GM19351 (cell line): ENCODE results near the gene ABTB2.

Experiments
- ATAC-seq: cut with Tn5 transposase; IDR thresholded peaks from one replicate; pipeline ENCODE4 v1.9.1; 2021; ENCODE audit warnings: mild to moderate bottlenecking, moderate library complexity; ENCODE audit not compliant: unreplicated experiment

Gene ABTB2

DNA sequence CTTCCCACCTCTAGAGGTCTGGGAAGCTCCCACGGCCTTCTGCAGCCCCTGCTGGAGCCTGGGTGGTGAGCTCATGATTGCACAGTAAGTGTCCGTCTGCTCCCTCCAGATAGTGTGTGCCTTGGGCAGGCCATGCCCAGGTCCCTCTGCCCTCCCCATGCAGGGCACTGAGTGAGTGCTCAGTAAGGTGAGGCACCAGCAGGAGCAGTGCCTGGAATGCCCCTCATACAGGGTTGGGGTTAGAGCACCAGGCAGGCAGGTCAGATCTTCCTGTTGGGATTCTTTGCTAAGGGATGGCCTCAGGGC is 202.1 kb downstream of the ABTB2 start:
- ATAC-seq = no peak

DNA sequence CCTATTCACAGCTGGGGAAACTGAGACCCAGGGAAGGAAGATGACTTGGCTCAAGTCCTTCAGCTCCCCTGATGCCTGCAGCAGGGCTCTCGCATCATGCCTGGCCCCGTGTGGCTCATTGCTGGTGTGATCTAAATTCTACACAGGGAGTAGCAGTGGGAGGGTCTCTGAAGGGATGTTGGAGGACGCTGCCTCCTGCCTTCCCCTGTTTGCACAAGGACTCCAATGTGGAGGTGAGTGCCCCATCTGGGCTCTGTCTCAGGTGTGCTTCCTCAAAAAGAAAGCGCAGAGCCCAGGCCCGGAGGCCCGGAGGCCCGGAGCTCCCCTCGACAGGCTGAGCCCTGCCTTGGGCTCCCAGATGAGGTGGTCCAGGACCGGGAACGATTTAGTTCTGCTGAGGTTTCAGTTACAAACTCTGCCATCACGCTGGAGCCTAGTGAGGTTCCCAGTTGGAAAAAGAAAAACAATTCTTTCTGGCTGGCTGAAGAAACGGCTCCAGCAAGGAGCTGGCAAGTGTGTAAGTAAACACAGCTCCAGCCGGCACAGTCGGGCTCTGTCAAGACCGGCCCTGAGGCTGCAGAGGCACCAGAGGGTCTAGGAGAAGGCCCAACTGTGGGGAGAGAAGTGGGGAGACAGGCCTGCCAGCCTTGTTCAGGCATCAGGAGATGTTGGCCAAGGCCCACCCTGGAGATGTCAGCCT is 202.6 kb downstream of the ABTB2 start:
- no peak for ATAC-seq

DNA sequence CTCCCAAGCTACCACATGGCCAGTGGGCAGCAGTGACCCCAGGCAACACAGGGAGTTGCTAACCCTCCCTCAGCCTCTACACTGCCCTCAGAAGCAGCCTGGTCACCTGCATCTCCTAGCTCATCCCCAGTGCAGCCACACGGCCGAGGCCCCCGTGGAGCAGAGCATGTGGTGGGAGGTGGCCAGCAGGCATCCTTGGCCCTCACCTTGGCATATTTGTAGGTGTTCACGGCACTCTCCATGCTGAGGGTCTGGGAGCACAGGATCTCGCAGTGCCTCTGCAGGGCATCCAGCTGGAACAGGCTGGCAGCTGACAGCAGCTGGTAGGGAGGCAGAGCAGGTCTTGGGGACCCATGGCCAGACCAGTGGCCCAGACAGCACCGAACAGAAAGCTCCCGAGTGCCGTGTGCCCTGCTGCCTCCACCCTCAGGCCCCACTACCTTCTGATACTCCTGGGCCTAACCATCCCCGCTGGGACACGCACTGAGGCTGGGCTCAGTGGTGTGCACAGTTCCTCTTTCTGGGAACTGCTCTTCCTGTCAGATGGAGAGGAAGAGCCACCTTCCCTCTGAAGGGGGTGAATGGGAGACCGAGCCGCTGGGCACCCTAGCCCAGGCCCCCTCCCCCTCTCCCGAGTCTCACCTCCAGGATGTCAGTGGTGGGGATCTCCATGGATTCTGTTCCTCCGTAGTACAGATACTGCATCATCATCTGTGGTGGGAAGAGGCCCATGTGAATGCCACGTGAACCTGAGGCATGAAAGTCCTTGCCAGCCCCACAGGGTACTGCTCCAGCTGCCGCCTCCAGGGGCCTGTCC is 203.5 kb downstream of the ABTB2 start:
- ATAC-seq = peak; percentile 74

DNA sequence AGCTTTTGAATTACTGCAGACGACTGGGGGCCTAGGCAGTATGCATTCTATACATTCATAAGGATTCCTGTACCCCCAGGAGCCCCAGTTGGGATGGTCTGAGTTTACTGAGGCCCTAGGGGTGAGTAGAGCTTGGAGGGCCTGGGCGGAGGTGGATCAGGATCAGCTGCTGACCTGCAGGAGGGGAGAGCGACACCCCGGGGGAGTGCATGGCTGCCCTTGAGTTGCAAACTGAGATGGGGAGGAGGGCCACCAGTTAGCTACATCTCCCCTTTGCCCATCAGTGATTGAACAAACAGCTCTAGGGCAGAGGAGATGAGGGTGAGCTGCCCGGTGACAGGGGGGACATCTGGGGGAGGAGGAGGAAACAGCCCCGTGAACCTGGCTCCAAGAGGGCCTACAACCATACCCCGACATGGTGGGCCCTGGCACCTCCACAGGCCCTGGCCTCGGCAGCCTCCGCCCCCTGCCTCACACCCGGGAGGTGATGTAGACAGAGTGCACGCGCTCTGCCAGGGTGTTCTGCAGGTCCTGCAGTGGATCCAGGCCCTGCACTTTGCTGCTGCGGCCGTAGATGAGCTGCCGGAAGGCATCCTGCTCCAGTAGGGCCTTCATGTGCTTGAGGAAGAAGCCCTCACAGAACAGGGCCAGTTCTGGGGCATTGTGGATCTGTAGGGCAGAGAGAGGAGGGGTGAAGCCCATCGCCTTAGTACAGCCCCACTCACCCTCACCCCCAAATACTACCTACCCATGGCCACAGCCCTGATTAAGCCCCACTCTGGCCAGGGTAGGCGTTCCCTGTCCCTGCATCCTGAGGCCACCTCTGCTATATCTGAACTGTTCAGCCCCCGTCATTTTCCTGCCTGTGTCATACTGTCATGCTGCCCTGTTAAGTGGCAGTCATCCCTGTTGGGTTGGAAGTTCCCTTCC is 205.6 kb downstream of the ABTB2 start:
- ATAC-seq = no peak

DNA sequence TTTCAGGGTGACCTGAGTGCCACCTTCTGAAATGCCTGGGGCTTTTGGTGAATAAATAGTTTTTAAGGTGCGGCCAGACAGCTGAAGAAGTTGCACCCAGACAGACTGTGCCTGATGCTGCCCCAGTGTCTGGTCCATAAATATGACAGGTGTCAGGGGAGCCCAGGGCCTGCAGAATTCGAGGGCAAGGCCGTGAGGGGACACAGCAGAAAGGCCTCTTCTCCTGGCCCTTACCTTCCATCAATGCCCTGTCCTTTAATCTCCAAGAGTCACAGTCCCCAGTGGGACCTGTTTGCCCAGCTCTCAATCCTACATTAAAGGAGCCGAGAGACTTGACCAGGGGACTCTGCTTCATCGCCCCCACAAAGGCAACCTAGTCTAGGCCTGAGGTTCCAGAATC is 206.6 kb downstream of the ABTB2 start:
- no peak for ATAC-seq

DNA sequence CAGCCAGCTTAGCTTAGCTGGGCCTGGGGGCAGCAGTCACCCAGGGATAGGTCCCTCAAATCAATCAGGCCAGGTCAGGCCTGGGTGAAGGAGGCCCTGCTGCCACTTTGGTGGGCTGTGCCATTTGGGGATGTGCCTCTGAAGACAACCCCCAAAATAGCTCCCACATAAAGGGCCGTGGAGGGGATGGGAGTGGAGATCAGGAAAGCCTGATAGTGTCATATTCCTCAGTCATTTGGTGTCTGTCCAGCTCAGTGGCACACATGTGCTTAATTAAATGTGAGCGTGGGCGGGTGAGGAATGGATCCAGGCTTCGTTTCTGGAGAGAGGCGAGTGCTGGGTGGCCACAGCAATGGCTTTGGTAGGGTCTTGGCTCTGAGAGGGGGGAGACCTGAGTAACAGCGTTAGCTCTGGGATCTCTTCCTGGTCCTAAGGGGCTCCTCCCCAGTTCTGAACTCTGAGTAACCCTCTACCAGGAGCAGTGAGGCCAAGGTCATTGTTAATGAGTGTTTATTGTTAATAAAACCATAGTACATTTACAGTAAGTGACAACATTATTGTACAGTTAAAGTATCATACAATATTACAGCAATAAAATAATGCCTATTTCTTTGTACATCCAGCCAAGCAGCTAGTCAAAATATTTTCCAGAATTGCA is 207.2 kb downstream of the ABTB2 start:
- no peak for ATAC-seq

DNA sequence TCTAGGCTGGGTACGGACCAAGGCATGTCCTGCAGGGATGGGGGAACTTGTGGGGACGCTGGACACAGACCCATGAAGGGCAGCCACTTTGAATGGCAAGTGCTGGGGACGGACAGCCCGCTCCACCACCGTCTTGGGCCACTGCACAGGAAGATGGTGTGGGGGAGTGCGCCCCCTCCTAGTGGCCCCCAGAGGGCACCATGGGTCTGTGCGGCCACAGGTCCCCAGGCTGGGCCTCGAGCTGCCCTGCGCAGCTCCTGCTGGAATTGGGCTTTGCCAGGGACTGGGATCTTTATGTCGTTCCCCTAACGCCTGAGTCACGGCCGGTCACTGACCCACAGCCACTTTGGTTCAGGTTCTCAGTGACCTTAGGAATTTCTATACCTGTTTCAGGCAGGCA is 208.0 kb downstream of the ABTB2 start:
- ATAC-seq = no peak

- ATAC-seq = no peak
Observed at GRCh38 chr11:34149274-34149673, 208.5 kb downstream of the ABTB2 start.

DNA sequence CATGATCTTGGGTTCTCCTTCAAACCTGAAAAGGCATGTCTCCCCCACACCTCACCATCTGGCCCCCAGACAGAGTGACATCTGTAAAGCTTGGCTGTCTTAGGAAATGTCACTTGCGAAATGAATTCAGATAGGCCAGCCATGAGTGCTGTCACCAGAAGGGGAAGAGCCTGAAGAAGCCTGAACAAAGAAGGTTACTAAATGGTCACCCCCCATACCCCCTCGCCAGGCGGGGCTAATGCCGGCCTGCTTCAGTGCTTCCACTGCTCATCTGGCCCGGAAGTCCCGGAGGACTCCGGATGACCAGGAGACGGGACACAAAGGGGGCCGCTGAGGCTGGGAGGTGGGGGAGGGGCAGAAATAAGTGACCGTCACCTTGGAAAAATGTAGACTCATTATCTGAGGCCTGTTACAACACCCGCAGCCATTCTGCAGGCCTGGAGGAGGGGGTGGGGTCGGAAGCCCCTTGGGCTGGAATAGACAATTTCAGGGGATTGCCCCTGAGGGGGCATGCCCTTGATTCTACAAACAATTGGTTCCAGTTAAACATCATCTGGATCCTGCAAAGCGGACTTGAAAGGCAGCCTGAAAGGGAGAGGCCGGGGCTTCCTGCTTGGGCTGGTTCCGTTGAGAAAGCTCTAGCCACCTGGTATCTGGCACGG is 209.2 kb downstream of the ABTB2 start:
- no peak for ATAC-seq

DNA sequence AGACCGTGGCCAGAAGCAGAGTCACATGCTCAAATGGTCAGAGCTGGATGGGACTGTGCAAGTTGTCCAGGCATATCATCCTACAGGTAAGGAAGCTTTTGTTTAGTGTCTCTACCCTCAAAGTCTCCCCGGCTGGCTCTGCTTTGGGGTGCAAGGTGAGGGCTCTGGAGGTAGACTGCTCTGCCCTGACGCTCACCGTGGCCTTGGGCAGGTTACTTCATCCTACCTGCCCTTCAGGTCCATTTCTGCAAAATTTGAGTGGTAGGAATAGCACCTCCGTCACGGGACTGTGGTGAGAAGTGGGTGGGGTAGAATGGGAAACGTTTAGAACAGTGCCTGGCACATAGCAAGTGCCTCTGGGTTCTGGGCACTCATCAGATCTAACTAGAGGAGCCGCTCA is 210.2 kb downstream of the ABTB2 start:
- ATAC-seq = no peak

- no peak for ATAC-seq
Observed at GRCh38 chr11:34146866-34147265, 210.9 kb downstream of the ABTB2 start.

DNA sequence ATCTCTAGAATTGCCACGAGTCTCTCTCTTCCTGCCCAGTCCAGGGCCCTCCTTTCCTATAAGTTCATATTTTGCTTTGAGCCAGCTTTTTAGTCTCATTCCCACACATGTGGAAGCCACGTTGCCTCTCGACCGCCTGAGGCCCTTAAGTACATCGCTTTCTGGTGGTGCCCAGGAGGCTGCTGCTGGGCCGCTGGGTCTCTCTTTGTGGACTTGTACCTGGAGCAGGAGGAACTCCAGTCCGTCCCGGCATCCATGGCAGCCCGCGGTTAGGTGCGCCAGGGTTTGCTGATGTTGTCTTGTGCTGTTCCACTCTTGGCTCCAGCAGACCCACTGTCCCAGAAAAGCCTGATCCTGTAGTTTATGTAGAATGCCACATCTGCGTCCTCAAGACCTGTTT is 211.4 kb downstream of the ABTB2 start:
- no peak for ATAC-seq

- peak; percentile 52 for ATAC-seq
Observed at GRCh38 chr11:34145847-34146381, 211.9 kb downstream of the ABTB2 start.

- ATAC-seq = peak; percentile 83
Observed at GRCh38 chr11:34145073-34145472, 212.7 kb downstream of the ABTB2 start.

DNA sequence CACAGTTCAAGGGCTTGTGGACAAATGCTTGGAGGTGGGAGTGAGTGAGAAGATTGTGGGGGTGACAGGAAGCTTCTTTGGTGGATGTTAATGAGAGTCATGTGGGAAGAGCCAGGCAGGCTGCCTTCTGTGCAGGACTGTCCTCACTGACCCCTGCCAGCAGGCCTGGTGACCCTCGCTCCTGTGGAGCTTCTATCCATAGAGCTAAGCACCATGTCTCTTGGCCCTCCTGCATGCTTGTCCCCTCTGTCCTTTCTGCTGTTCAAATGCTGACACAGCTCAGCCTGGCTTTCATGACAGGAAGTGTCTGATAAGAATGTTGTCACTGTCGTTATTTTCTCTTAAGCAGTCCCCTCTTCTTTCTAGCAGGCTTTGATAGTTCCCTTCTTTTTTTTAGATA is 214.8 kb downstream of the ABTB2 start:
- no peak for ATAC-seq

- ATAC-seq = no peak
Observed at GRCh38 chr11:34140149-34140548, 217.7 kb downstream of the ABTB2 start.

- ATAC-seq = no peak
Observed at GRCh38 chr11:34139346-34139745, 218.5 kb downstream of the ABTB2 start.

- no peak for ATAC-seq
Observed at GRCh38 chr11:34136420-34136819, 221.4 kb downstream of the ABTB2 start.

DNA sequence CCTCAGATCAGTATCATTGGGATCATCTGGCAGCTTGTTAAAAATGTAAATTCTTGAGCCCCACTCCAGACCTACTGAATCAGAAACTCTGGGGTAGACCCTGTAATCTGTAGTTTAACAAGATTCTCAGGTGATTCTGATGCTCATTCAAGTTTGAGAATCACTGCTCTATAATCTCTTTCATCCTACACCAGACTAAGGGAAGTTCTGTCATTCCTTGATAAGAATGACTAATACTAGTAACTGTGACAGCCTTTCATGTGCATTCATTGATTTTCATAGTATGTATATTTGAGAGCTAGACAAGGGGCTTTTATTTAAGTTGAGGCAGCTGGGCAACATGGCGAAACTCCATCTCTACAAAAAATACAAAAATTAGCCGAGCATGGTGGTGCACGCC is 222.4 kb downstream of the ABTB2 start:
- no peak for ATAC-seq

DNA sequence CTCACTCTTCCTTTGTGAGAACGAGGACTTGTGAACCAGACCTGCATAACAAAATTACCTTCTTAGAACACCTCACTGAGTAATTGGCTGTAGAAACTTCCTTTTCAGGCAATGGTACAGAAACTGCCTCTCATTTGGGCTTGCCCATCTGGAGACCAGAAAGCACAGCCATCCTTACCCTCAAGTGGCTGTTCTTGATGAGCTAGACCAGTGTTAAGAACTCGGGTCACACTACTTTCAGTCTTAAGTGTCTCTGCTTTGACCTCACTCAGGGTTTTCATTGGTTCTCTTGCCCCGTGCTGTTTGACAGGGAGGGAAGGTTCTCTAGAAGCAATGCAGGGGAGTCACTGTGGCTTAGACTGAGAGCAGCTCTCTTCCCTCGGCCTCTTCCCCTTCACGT is 223.0 kb downstream of the ABTB2 start:
- ATAC-seq = peak; percentile 75
